Fibroblast of skin of right biceps (primary cell): Measurements from ENCODE around the gene NKX3-2.

Source experiments
- DNase-seq: peaks from one replicate; pipeline ENCODE4 v3.0.0-alpha.2; 2013

Gene NKX3-2

GRCh38 chr4:13496605-13497004 lies 47.7 kb downstream of the NKX3-2 start:
- DNase-seq, result no peak

GRCh38 chr4:13495753-13496152 lies 48.6 kb downstream of the NKX3-2 start:
- no peak for DNase-seq

GRCh38 chr4:13493793-13494192 lies 50.5 kb downstream of the NKX3-2 start:
- no peak for DNase-seq

GRCh38 chr4:13492747-13493146 lies 51.6 kb downstream of the NKX3-2 start:
- DNase-seq, result no peak
